Astrocyte of the spinal cord (primary cell): ENCODE data around the gene CNNM3.

Source experiments
- DNase-seq: peaks from one replicate; pipeline ENCODE4 v3.0.0; 2011; ENCODE audit warnings: low read depth, low spot score
- H3K4me3 ChIP-seq: 2 replicates; pipeline ENCODE4 v1.5.1; 2011; ENCODE audit warnings: low read depth, mild to moderate bottlenecking, low read length, moderate library complexity
- in situ Hi-C: cut with HindIII; loops from 2 replicates; pipeline ENCODE4 v1.10.0; 2017; ENCODE audit warnings: low sequenced_read_pairs
- TF ChIP-seq, protein P1 (sequence below): IDR thresholded peaks from 2 replicates; pipeline ENCODE4 v1.5.1; 2012; ENCODE audit warnings: low read depth, mild to moderate bottlenecking, low read length, inconsistent platforms

Gene CNNM3

DNA sequence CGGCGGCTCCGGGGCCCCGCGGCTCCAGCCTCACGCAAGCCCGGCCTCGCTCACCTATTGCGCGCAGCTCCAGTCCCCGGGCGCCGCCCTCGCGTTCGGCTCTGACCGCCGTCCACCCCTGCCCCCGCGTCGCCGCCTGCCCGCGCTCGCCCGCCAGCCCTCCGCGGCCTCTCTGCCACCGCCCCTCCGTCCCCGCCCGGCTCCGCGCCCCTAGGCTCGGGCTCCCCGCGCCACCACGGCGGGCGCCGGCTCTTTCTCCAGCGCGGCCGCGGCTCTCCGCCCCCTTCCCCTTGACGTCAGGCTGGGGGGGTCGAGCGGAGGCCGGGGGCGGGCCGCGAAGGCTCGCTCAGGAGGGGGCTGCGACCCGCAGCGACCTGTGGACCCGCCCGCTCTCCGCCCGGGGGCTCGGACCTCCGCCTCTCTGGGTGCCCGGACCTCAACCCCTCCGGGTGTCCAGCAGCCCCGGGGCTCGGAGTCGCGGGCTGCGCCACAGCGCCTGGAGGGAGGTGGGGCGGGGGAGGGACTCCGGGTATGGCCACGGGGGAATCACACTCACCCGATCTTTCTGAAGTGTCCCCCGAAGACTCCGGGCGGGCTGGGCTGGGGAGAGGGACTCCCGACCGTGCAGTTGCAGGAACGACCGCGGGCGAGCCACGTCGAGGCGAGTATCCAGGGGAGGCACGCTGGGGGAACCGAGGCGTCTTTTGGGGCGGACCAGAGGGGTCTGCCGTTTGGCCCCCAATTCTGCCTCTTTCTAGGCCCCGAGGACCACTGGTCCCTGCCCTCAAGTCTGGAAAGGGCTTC, 54.0 kb downstream of the CNNM3 start, which contains the start of gene SEMA4C:
Gene SEMA4C, minus strand, starts transcription at position 259 of the 804 bp plus-strand sequence. CDS start 2,194 bp downstream, outside the sequence.
- in situ Hi-C loops, result no loop called here
- TF ChIP-seq, protein P1, sequence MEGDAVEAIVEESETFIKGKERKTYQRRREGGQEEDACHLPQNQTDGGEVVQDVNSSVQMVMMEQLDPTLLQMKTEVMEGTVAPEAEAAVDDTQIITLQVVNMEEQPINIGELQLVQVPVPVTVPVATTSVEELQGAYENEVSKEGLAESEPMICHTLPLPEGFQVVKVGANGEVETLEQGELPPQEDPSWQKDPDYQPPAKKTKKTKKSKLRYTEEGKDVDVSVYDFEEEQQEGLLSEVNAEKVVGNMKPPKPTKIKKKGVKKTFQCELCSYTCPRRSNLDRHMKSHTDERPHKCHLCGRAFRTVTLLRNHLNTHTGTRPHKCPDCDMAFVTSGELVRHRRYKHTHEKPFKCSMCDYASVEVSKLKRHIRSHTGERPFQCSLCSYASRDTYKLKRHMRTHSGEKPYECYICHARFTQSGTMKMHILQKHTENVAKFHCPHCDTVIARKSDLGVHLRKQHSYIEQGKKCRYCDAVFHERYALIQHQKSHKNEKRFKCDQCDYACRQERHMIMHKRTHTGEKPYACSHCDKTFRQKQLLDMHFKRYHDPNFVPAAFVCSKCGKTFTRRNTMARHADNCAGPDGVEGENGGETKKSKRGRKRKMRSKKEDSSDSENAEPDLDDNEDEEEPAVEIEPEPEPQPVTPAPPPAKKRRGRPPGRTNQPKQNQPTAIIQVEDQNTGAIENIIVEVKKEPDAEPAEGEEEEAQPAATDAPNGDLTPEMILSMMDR, result no peak
- DNase-seq, result peak; percentile 28
- peak within 1 kb of the TSS; percentile 73 for H3K4me3 ChIP-seq

GRCh38 chr2:96870626-96871255, 54.7 kb downstream of the CNNM3 start:
- peak; percentile 35 for DNase-seq
- H3K4me3 ChIP-seq, result peak overlapping the region; percentile 73
- in situ Hi-C loops, result no loop called here
- TF ChIP-seq, protein P1, result no peak

- TF ChIP-seq, protein P1, result no peak
- in situ Hi-C loops, result no loop called here
- H3K4me3 ChIP-seq, result no peak overlapping the region
- DNase-seq, result no peak
Observed at GRCh38 chr2:96872591-96873349, 56.7 kb downstream of the CNNM3 start.

GRCh38 chr2:96873651-96874096, 57.6 kb downstream of the CNNM3 start:
- in situ Hi-C loops, result no loop called here
- H3K4me3 ChIP-seq, result no peak overlapping the region
- DNase-seq, result no peak
- TF ChIP-seq, protein P1, result no peak

GRCh38 chr2:96874198-96874831, 58.2 kb downstream of the CNNM3 start:
- no peak for DNase-seq
- in situ Hi-C loops, result no loop called here
- TF ChIP-seq, protein P1, result no peak
- H3K4me3 ChIP-seq, result no peak overlapping the region
